K562 (cell line): ENCODE results near the gene SLC27A4. TPM values are rescaled to one million over a fixed set of nuclear protein-coding genes. Genes with fewer than 3 reads are reported as not detected.

Source experiments
- ATAC-seq: fragments of 200-7000 bp; cut with Tn5 transposase; 3 replicates; pipeline ENCODE4 v1.9.1; 2020; ENCODE audit warnings: moderate library complexity
- BruUV-seq: library from RNA; stranded (reverse); fragments of 400-500 nt; replicated peaks from 2 replicates; lab custom pipeline; 2021; lab: Mats Ljungman, UMichigan
- CTCF ChIA-PET: fragments of 300-600 bp; formaldehyde crosslinking; extraction: SDS; loops from one replicate; lab custom pipeline; 2021; ENCODE audit warnings: low intra/inter-chr PET ratio; lab: Yijun Ruan, JAX
- POLR2A ChIA-PET: fragments of 300-600, 350-650 bp; sonication (Branson Sonifier 250); formaldehyde crosslinking; extraction: SDS; loops from one replicate; lab custom pipeline; 2021; ENCODE audit warnings: antibody characterized with exemption, inconsistent platforms; lab: Yijun Ruan, JAX
- DNase-seq, 4 experiments: peaks; one replicate each; pipeline versions ENCODE4 v3.0.0 to v3.0.0-alpha.2; 2011 to 2018; ENCODE audit warnings: low spot score in 3 of 4, mixed read lengths in 3 of 4; ENCODE audit errors: extremely low read depth in 1 of 4
- FAIRE-seq: peaks from 2 replicates; lab custom pipeline; 2011; peaks lifted over from hg19 to GRCh38; lab: Jason Lieb, UNC
- H2AFZ ChIP-seq: 2 replicates; pipeline ENCODE4 v1.6.0; 2011; ENCODE audit warnings: low read depth, low read length, control low read depth, inconsistent platforms
- H3K27ac ChIP-seq: fragments of 200-600 bp; 3 replicates; pipeline ENCODE4 v1.8.0; 2011; ENCODE audit warnings: low read depth, mild to moderate bottlenecking, control low read depth, inconsistent platforms, low read length, moderate library complexity, mixed read lengths; ENCODE audit errors: extremely low read depth
- H3K27me3 ChIP-seq, 2 experiments: fragments of 300-600 bp in 1 of 2; 2 replicates in 1 of 2; 3 replicates in 1 of 2; pipeline versions ENCODE4 v1.6.0 to v1.8.0; 2011; ENCODE audit warnings: inconsistent platforms in 2 of 2, low read length in 2 of 2, mild to moderate bottlenecking in 1 of 2, mixed read lengths in 1 of 2, moderate library complexity in 1 of 2; ENCODE audit not compliant: control insufficient read depth in 2 of 2, insufficient read depth in 2 of 2
- H3K36me3 ChIP-seq: fragments of 300-600 bp; 3 replicates; pipeline ENCODE4 v1.8.0; 2011; ENCODE audit warnings: mild to moderate bottlenecking, low read length, inconsistent platforms; ENCODE audit not compliant: control insufficient read depth, insufficient read depth
- H3K4me1 ChIP-seq, 2 experiments: fragments of 200-600 bp in 1 of 2; replicated peaks in 1 of 2; 2 replicates in 1 of 2; 3 replicates in 1 of 2; pipeline versions ENCODE4 v1.5.1 to v1.8.0; 2011; ENCODE audit warnings: inconsistent platforms in 2 of 2, low read length in 2 of 2, mild to moderate bottlenecking in 1 of 2, mixed read lengths in 1 of 2, moderate library complexity in 1 of 2; ENCODE audit not compliant: control insufficient read depth in 2 of 2, insufficient read depth in 2 of 2
- H3K4me2 ChIP-seq: 2 replicates; pipeline ENCODE4 v1.6.1; 2011; ENCODE audit warnings: low read length, control low read depth, inconsistent platforms, mixed read lengths; ENCODE audit not compliant: insufficient read depth
- H3K4me3 ChIP-seq: fragments of 200-600 bp; sonication (generic), shearing (Covaris generic); 2 replicates; pipeline ENCODE4 v1.5.1; 2016; ENCODE audit warnings: control low read depth, inconsistent platforms
- H3K79me2 ChIP-seq: fragments of 200-600 bp; 3 replicates; pipeline ENCODE4 v1.8.0; 2011; ENCODE audit warnings: low read length, inconsistent platforms; ENCODE audit not compliant: control insufficient read depth, insufficient read depth
- H3K9ac ChIP-seq, 2 experiments: 2 replicates each; pipeline versions ENCODE4 v1.6.0 to v1.6.1; 2011; ENCODE audit warnings: low read depth in 2 of 2, low read length in 2 of 2, control low read depth in 1 of 2, inconsistent platforms in 1 of 2, mild to moderate bottlenecking in 1 of 2, mixed read lengths in 1 of 2; ENCODE audit not compliant: insufficient read depth in 1 of 2
- H3K9me1 ChIP-seq: one replicate; pipeline ENCODE4 v1.6.0; 2011; ENCODE audit warnings: inconsistent platforms, mild to moderate bottlenecking, low read length, moderate library complexity; ENCODE audit not compliant: control insufficient read depth, insufficient read depth
- H3K9me3 ChIP-seq: replicated peaks from 2 replicates; pipeline ENCODE4 v1.5.1; 2011; ENCODE audit warnings: low read depth, low read length, inconsistent platforms; ENCODE audit not compliant: control insufficient read depth, insufficient read depth
- H4K20me1 ChIP-seq: replicated peaks from 2 replicates; pipeline ENCODE4 v1.6.1; 2011; ENCODE audit warnings: low read length, inconsistent platforms, mixed read lengths; ENCODE audit not compliant: control insufficient read depth, insufficient read depth
- BHLHE40 ChIP-seq: IDR thresholded peaks from 2 replicates; pipeline ENCODE4 v1.6.1; 2011; ENCODE audit warnings: low read length, improper control_type of control experiment
- DACH1 ChIP-seq: fragments of 450-650 bp; IDR thresholded peaks from 2 replicates; pipeline ENCODE4 v1.6.1; 2018; ENCODE audit not compliant: partially characterized antibody
- GATAD2B ChIP-seq: fragments of 450-650 bp; IDR thresholded peaks from 2 replicates; pipeline ENCODE4 v1.6.1; 2017; ENCODE audit warnings: mild to moderate bottlenecking, borderline replicate concordance
- HMG20B ChIP-seq: fragments of 250-450 bp; sonication (Bioruptor Pico); IDR thresholded peaks from 2 replicates; pipeline ENCODE4 v1.5.0; 2021; ENCODE audit warnings: mild to moderate bottlenecking
- POLR2AphosphoS2 ChIP-seq: IDR thresholded peaks from 2 replicates; pipeline ENCODE4 v1.6.1; 2012; ENCODE audit warnings: low read length, improper control_type of control experiment
- TAF1 ChIP-seq: IDR thresholded peaks from 2 replicates; pipeline ENCODE4 v1.6.1; 2011; ENCODE audit warnings: mild to moderate bottlenecking, low read length, moderate library complexity; ENCODE audit not compliant: insufficient read depth, control insufficient read depth, severe bottlenecking; ENCODE audit errors: extremely low read depth
- TCFL5 ChIP-seq: fragments of 250-450 bp; sonication (Bioruptor Pico); conservative IDR thresholded peaks from 2 replicates; pipeline ENCODE4 v1.6.1; 2021; ENCODE audit warnings: mild to moderate bottlenecking, moderate library complexity, matching md5 sums
- WGBS: fragments of 100-300 bp; shearing (Covaris generic); methylation state at CpG from one replicate; pipeline ENCODE4 v1.1.6; 2016; ENCODE audit warnings: low coverage, mixed read lengths; ENCODE audit not compliant: insufficient coverage; ENCODE audit errors: missing lambda C conversion rate; 5-methylcytosine and 5-hydroxymethylcytosine counted together
- in situ Hi-C: fragments of 300-500 bp; cut with MboI; formaldehyde crosslinking; loops from 4 replicates; pipeline ENCODE4 v1.15.0; 2018; ENCODE audit warnings: inconsistent platforms, mixed read lengths
- intact Hi-C: fragments of 100-400 bp; cut with micrococcal nuclease; formaldehyde crosslinking; loops from 2 replicates; pipeline ENCODE4 v1.14.2; 2022
- polyA plus RNA-seq, 8 experiments: library from polyadenylated mRNA; depleted of rRNA in 4 of 8; stranded (reverse) in 5 of 8; unstranded in 3 of 8; fragments of >200 nt; fragmentation: Nextera tagmentation in 2 of 8; fragmentation: Illumina TruSeq in 1 of 8; extraction: Ambion mirVana in 2 of 8; extraction: Trizol in 1 of 8; gene quantifications; 2 replicates each; pipeline versions ENCODE4 v1.2.1 to v1.2.3, GENCODE V29; 2011 to 2014; ENCODE audit warnings: inconsistent platforms in 1 of 8, missing spikeins in 1 of 8
- total RNA-seq, 7 experiments: library from RNA; depleted of rRNA in 6 of 7; stranded (reverse); fragments of >200 nt in 6 of 7; fragmentation: Illumina TruSeq in 2 of 7; extraction: Trizol in 2 of 7; gene quantifications; 2 replicates each; pipeline versions ENCODE4 v1.2.1 to v1.2.3, GENCODE V29; 2011 to 2021; ENCODE audit warnings: low replicate concordance in 1 of 7

Gene SLC27A4
- total and polyA plus RNA-seq, 9 of the 15 experiments (the other 6 are each of a cell fraction or from before 2014, with no cell fraction given): 0.25 to 35.7 (median 14.0) TPM

- TF ChIP-seq TAF1 (no peak), DACH1 (no peak)
Measured at GRCh38 chr9:128333451-128333869, 6.9 kb upstream of the SLC27A4 start (continued).

- in situ Hi-C loops: no loop called here
- BruUV-seq: no TSS peak
Measured at GRCh38 chr9:128335161-128335560, 5.2 kb upstream of the SLC27A4 start.

More at GRCh38 chr9:128335161-128335560, 5.2 kb upstream of the SLC27A4 start:
- 0 out of 2 replicates have a peak, but pooled peaks have one; percentile 7 for TF ChIP-seq BHLHE40
- no peak for TF ChIP-seq TCFL5
- 0 out of 2 replicates have a peak, but pooled peaks have one; percentile 37 for TF ChIP-seq HMG20B (CRISPR knock-in tag)
- peak; percentile 46; the same call in 1 of the 2 replicates for TF ChIP-seq POLR2AphosphoS2
- no peak for TF ChIP-seq GATAD2B
- no peaks in the 10 kb centered on the region for H3K9me1 ChIP-seq
- 84% methylated on average over 7 of the region's 7 CpGs for WGBS
- H3K9ac ChIP-seq: no peak overlapping the region
- peaks cover 6% of the 10 kb centered on the region; the same call in 1 of the 3 replicates for H3K79me2 ChIP-seq
- CTCF ChIA-PET: no interaction called here
- POLR2A ChIA-PET: interaction anchor here (0.6 to 6.4 kb wide), 12 partner anchors 8 to 362 kb away, joined by 3 to 51 read pairs (median 6); partner anchors contain the start of gene COQ4
- no peaks in the 10 kb centered on the region for H3K9me3 ChIP-seq
- FAIRE-seq: no peak
- no peak overlapping the region for H3K4me3 ChIP-seq
- peaks cover 4 to 10% of the 10 kb centered on the region in 2 experiments; a peak in 4 of 5 replicates for H3K4me1 ChIP-seq
- H3K27ac ChIP-seq: no peak overlapping the region
- no peak for ATAC-seq
- no peak overlapping the region for H2AFZ ChIP-seq
- intact Hi-C loops: no loop called here
- DNase-seq: no peak
- H4K20me1 ChIP-seq: peaks cover 3% of the 10 kb centered on the region; the same call in 1 of the 2 replicates
- peaks cover 53% of the 10 kb centered on the region for H3K36me3 ChIP-seq
- H3K4me2 ChIP-seq: no peak overlapping the region
- no peaks in the 10 kb centered on the region for H3K27me3 ChIP-seq
